ENCODE data around the gene KIF5A.

GRCh38 chr12:57606821-57607220, 57.0 kb downstream of the KIF5A start:
- TF ChIP-seq, protein P1, sequence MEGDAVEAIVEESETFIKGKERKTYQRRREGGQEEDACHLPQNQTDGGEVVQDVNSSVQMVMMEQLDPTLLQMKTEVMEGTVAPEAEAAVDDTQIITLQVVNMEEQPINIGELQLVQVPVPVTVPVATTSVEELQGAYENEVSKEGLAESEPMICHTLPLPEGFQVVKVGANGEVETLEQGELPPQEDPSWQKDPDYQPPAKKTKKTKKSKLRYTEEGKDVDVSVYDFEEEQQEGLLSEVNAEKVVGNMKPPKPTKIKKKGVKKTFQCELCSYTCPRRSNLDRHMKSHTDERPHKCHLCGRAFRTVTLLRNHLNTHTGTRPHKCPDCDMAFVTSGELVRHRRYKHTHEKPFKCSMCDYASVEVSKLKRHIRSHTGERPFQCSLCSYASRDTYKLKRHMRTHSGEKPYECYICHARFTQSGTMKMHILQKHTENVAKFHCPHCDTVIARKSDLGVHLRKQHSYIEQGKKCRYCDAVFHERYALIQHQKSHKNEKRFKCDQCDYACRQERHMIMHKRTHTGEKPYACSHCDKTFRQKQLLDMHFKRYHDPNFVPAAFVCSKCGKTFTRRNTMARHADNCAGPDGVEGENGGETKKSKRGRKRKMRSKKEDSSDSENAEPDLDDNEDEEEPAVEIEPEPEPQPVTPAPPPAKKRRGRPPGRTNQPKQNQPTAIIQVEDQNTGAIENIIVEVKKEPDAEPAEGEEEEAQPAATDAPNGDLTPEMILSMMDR (IDR thresholded peaks at IDR 0.05): no peak
- no peak for TF ChIP-seq POLR2A (IDR thresholded peaks at IDR 0.05)
